ENCODE measurements around the gene SAC3D1. TPM values are rescaled to one million over a fixed set of nuclear protein-coding genes. Genes with fewer than 3 reads are reported as not detected.

Gene SAC3D1
- total and polyA plus RNA-seq, 9 of the 15 experiments (the other 6 are each of a cell fraction or from before 2014, with no cell fraction given), result 0.20 to 35.2 (median 5.8) TPM

DNA sequence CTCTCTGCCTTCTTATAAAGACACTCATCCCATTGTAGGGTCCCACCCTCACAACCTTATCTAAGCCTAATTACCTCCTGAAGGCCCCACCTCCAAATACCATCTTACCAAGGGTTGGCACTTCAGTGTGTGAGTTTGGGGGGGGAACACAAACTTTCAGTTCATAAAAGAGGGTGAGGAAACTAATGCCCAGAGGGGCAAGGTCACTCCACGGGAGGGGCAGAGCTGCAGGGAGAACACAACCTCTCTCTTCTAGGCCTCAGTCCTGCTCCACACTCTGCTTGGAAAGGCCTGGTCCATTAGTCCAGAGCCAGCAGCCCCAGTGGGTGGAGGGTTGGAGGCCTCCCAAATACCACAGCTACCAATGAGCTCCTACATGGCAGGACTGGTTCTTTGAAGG is 41.5 kb upstream of the SAC3D1 start:
- H3K4me3 ChIP-seq, result no peak overlapping the region
- in situ Hi-C loops (cut with MboI) (loop anchor here (5.0 kb wide), 1 partner anchor 152 kb away; no protein-coding TSS in a partner anchor), intact Hi-C loops (cut with micrococcal nuclease) (no loop called here)
- ChIA-PET CTCF (ENCODE audit: low intra/inter-chr PET ratio) (interaction anchor here (0.7 kb wide), 1 partner anchor 118 kb away, joined by 4 read pairs; no protein-coding TSS in a partner anchor), POLR2A (interaction anchor here (0.5 to 1.4 kb wide), 4 partner anchors 15 to 424 kb away, joined by 3 to 6 read pairs (median 4); partner anchors contain the start of genes ARL2 and NEAT1)
- no peak for ATAC-seq
- peaks cover 20 to 23% of the 10 kb centered on the region in 2 experiments; a peak in 4 of 5 replicates for H3K4me1 ChIP-seq (replicated peaks in 1 of 2; ENCODE audit: control insufficient read depth in 2 of 2, insufficient read depth in 2 of 2, low read length in 2 of 2)
- no peak for DNase-seq (ENCODE audit: extremely low read depth in 1 of 4, low spot score in 3 of 4)
- BruUV-seq (replicated peaks), result no TSS peak
- H3K27ac ChIP-seq (ENCODE audit: extremely low read depth, low read depth, low read length), result peak overlapping the region; percentile 55; the same call in 2 of the 3 replicates
- WGBS (ENCODE audit: insufficient coverage, low coverage, missing lambda C conversion rate), result 40% methylated on average over 1 of the region's 1 CpG
- no peaks in the 10 kb centered on the region for H3K36me3 ChIP-seq (ENCODE audit: control insufficient read depth, insufficient read depth, low read length)
- peak overlapping the region; percentile 42 to 84; a peak in 2 of 4 replicates for H3K9ac ChIP-seq (ENCODE audit: insufficient read depth in 1 of 2, low read depth in 2 of 2, low read length in 2 of 2)
- no peaks in the 10 kb centered on the region for H4K20me1 ChIP-seq (replicated peaks; ENCODE audit: control insufficient read depth, insufficient read depth, low read length)
- peak overlapping the region; percentile 81 for H2AFZ ChIP-seq (ENCODE audit: low read depth, low read length)
- no peaks in the 10 kb centered on the region for H3K9me3 ChIP-seq (replicated peaks; ENCODE audit: control insufficient read depth, insufficient read depth, low read depth, low read length)
- no peak overlapping the region for H3K4me2 ChIP-seq (ENCODE audit: insufficient read depth, low read length)
- H3K27me3 ChIP-seq (ENCODE audit: control insufficient read depth in 2 of 2, insufficient read depth in 2 of 2, low read length in 2 of 2), result no peaks in the 10 kb centered on the region
- H3K79me2 ChIP-seq (ENCODE audit: control insufficient read depth, insufficient read depth, low read length), result no peaks in the 10 kb centered on the region
- no peak for FAIRE-seq
- H3K9me1 ChIP-seq (ENCODE audit: control insufficient read depth, insufficient read depth, low read length), result no peaks in the 10 kb centered on the region
- no peak for TF ChIP-seq NR2C1 (IDR thresholded peaks at IDR 0.05)
- no peak for TF ChIP-seq NR2C1 (tag; IDR thresholded peaks at IDR 0.05)
- TF ChIP-seq MBD2 (IDR thresholded peaks at IDR 0.05; ENCODE audit: borderline replicate concordance, low read depth), result no peak
- no peak for TF ChIP-seq STAG1 (CRISPR knock-in tag; IDR thresholded peaks at IDR 0.05; ENCODE audit: borderline replicate concordance)
- TF ChIP-seq, protein P1, sequence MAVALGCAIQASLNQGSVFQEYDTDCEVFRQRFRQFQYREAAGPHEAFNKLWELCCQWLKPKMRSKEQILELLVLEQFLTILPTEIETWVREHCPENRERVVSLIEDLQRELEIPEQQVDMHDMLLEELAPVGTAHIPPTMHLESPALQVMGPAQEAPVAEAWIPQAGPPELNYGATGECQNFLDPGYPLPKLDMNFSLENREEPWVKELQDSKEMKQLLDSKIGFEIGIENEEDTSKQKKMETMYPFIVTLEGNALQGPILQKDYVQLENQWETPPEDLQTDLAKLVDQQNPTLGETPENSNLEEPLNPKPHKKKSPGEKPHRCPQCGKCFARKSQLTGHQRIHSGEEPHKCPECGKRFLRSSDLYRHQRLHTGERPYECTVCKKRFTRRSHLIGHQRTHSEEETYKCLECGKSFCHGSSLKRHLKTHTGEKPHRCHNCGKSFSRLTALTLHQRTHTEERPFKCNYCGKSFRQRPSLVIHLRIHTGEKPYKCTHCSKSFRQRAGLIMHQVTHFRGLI (CRISPR knock-in tag; IDR thresholded peaks at IDR 0.05), result no peak
- TF ChIP-seq EWSR1 (IDR thresholded peaks at IDR 0.05; ENCODE audit: borderline replicate concordance, low read depth, partially characterized antibody), result no peak
- TF ChIP-seq XRCC4 (IDR thresholded peaks at IDR 0.05; ENCODE audit: extremely low read depth, insufficient read depth, insufficient read length), result no peak
- no peak for TF ChIP-seq PTTG1 (tag; IDR thresholded peaks at IDR 0.05; ENCODE audit: low read depth)
- no peak for TF ChIP-seq EHMT2 (IDR thresholded peaks at IDR 0.05)
- TF ChIP-seq SREBF1 (IDR thresholded peaks at IDR 0.05; ENCODE audit: borderline replicate concordance, low read depth, low read length), result no peak
- TF ChIP-seq RFX5 (IDR thresholded peaks at IDR 0.05; ENCODE audit: low read depth, low read length), result no peak
- no peak for TF ChIP-seq TCF3 (CRISPR knock-in tag; IDR thresholded peaks at IDR 0.05)
- TF ChIP-seq ZFP36 (IDR thresholded peaks at IDR 0.05; ENCODE audit: low read depth, low read length, partially characterized antibody), result no peak
- TF ChIP-seq GTF2F1 (IDR thresholded peaks at IDR 0.05; ENCODE audit: low read depth, low read length), result no peak
- no peak for TF ChIP-seq ZNF239 (CRISPR knock-in tag; IDR thresholded peaks at IDR 0.05)
- TF ChIP-seq, protein P2, sequence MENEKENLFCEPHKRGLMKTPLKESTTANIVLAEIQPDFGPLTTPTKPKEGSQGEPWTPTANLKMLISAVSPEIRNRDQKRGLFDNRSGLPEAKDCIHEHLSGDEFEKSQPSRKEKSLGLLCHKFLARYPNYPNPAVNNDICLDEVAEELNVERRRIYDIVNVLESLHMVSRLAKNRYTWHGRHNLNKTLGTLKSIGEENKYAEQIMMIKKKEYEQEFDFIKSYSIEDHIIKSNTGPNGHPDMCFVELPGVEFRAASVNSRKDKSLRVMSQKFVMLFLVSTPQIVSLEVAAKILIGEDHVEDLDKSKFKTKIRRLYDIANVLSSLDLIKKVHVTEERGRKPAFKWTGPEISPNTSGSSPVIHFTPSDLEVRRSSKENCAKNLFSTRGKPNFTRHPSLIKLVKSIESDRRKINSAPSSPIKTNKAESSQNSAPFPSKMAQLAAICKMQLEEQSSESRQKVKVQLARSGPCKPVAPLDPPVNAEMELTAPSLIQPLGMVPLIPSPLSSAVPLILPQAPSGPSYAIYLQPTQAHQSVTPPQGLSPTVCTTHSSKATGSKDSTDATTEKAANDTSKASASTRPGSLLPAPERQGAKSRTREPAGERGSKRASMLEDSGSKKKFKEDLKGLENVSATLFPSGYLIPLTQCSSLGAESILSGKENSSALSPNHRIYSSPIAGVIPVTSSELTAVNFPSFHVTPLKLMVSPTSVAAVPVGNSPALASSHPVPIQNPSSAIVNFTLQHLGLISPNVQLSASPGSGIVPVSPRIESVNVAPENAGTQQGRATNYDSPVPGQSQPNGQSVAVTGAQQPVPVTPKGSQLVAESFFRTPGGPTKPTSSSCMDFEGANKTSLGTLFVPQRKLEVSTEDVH (IDR thresholded peaks at IDR 0.05; ENCODE audit: low read depth, partially characterized antibody), result no peak
- TF ChIP-seq CHD4 (IDR thresholded peaks at IDR 0.05; ENCODE audit: insufficient read depth, insufficient replicate concordance, low read depth, low read length, poor library complexity, severe bottlenecking), result no peak
- TF ChIP-seq, protein P3, sequence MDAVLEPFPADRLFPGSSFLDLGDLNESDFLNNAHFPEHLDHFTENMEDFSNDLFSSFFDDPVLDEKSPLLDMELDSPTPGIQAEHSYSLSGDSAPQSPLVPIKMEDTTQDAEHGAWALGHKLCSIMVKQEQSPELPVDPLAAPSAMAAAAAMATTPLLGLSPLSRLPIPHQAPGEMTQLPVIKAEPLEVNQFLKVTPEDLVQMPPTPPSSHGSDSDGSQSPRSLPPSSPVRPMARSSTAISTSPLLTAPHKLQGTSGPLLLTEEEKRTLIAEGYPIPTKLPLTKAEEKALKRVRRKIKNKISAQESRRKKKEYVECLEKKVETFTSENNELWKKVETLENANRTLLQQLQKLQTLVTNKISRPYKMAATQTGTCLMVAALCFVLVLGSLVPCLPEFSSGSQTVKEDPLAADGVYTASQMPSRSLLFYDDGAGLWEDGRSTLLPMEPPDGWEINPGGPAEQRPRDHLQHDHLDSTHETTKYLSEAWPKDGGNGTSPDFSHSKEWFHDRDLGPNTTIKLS (IDR thresholded peaks at IDR 0.05; ENCODE audit: borderline replicate concordance, low read depth), result no peak
